SK-N-SH (cell line): Measurements from ENCODE around the gene SNN. TPM values are rescaled to one million over a fixed set of nuclear protein-coding genes. Genes with fewer than 3 reads are reported as not detected.

Source experiments
- CTCF ChIA-PET: fragments of 300-600, 350-600 bp; formaldehyde crosslinking; extraction: SDS; loops from one replicate; lab custom pipeline; 2021; lab: Yijun Ruan, JAX
- POLR2A ChIA-PET: fragments of 350-600 bp; sonication (Branson Sonifier 250); formaldehyde crosslinking; extraction: SDS; loops from one replicate; lab custom pipeline; 2020; ENCODE audit warnings: antibody characterized with exemption, inconsistent platforms; lab: Yijun Ruan, JAX
- DNase-seq: peaks from one replicate; pipeline ENCODE4 v3.0.0; 2012
- H2AFZ ChIP-seq: fragments of 200-600 bp; sonication (generic); 2 replicates; pipeline ENCODE4 v1.8.1; 2016; ENCODE audit warnings: antibody characterized with exemption, mild to moderate bottlenecking, low read depth
- H3F3A ChIP-seq: fragments of 200-600 bp; sonication (generic); replicated peaks from 2 replicates; pipeline ENCODE3; 2016; ENCODE audit warnings: antibody characterized with exemption, mild to moderate bottlenecking; ENCODE audit not compliant: insufficient read depth
- H3K27ac ChIP-seq, 2 experiments: fragments of 200-500 bp in 1 of 2; fragments of 200-600 bp in 1 of 2; sonication (Bioruptor generic) in 1 of 2; sonication (generic), shearing (Covaris generic) in 1 of 2; 2 replicates each; pipeline versions ENCODE4 v1.5.1 to v1.6.1; 2014 to 2016; ENCODE audit warnings: low read depth in 2 of 2, inconsistent platforms in 1 of 2, low read length in 1 of 2, mild to moderate bottlenecking in 1 of 2, mixed read lengths in 1 of 2
- H3K27me3 ChIP-seq: fragments of 200-600 bp; sonication (generic), shearing (Covaris generic); 2 replicates; pipeline ENCODE4 v1.6.1; 2016; ENCODE audit warnings: mixed run types; ENCODE audit not compliant: insufficient read depth
- H3K36me3 ChIP-seq, 2 experiments: fragments of 200-500 bp in 1 of 2; fragments of 200-600 bp in 1 of 2; sonication (Bioruptor generic) in 1 of 2; sonication (generic) in 1 of 2; replicated peaks in 1 of 2; 2 replicates each; pipeline versions ENCODE3 to v1.5.1; 2014 to 2016; ENCODE audit warnings: low read length in 1 of 2, mild to moderate bottlenecking in 1 of 2; ENCODE audit not compliant: insufficient read depth in 2 of 2, control insufficient read depth in 1 of 2
- H3K4me1 ChIP-seq, 2 experiments: fragments of 200-500 bp in 1 of 2; fragments of 200-600 bp in 1 of 2; sonication (Bioruptor generic) in 1 of 2; sonication (generic), shearing (Covaris generic) in 1 of 2; 2 replicates each; pipeline versions ENCODE4 v1.5.1 to v1.6.1; 2014 to 2016; ENCODE audit warnings: low read depth in 1 of 2, low read length in 1 of 2, mixed run types in 1 of 2; ENCODE audit not compliant: insufficient read depth in 2 of 2, control insufficient read depth in 1 of 2
- H3K4me2 ChIP-seq: fragments of 200-600 bp; sonication (generic), shearing (Covaris generic); 2 replicates; pipeline ENCODE4 v1.6.1; 2017; ENCODE audit warnings: mixed run types
- H3K4me3 ChIP-seq, 2 experiments: fragments of 200-500 bp in 1 of 2; fragments of 200-600 bp in 1 of 2; sonication (Bioruptor generic) in 1 of 2; sonication (generic), shearing (Covaris generic) in 1 of 2; 2 replicates each; pipeline versions ENCODE4 v1.5.1 to v1.8.1; 2014 to 2016; ENCODE audit warnings: low read depth in 2 of 2, inconsistent platforms in 1 of 2, low read length in 1 of 2, mild to moderate bottlenecking in 1 of 2, mixed read lengths in 1 of 2, moderate library complexity in 1 of 2
- H3K79me2 ChIP-seq: fragments of 200-600 bp; sonication (generic); 2 replicates; pipeline ENCODE4 v1.8.1; 2017; ENCODE audit warnings: mild to moderate bottlenecking; ENCODE audit not compliant: insufficient read depth
- H3K9ac ChIP-seq: fragments of 200-600 bp; sonication (generic); 2 replicates; pipeline ENCODE4 v1.6.1; 2017; ENCODE audit warnings: mixed run types
- H3K9me2 ChIP-seq: fragments of 200-600 bp; sonication (generic); 2 replicates; pipeline ENCODE4 v1.6.1; 2017; ENCODE audit warnings: mixed run types
- H3K9me3 ChIP-seq: fragments of 200-600 bp; sonication (generic); 2 replicates; pipeline ENCODE4 v1.6.1; 2017; ENCODE audit warnings: mixed run types, mild to moderate bottlenecking, moderate library complexity
- H4K20me1 ChIP-seq: fragments of 200-600 bp; sonication (generic); 2 replicates; pipeline ENCODE4 v1.6.1; 2017; ENCODE audit warnings: mild to moderate bottlenecking, mixed run types; ENCODE audit not compliant: insufficient read depth
- CHD2 ChIP-seq: fragments of 150-350 bp; IDR thresholded peaks from 2 replicates; pipeline ENCODE4 v1.6.1; 2018; ENCODE audit warnings: low read length; ENCODE audit not compliant: partially characterized antibody
- ELF1 ChIP-seq: IDR thresholded peaks from 2 replicates; pipeline ENCODE4 v1.4.0; 2012
- EP300 ChIP-seq, 2 experiments: IDR thresholded peaks; 2 replicates each; pipeline versions ENCODE4 v1.4.0 to v1.6.1; 2012; ENCODE audit warnings: borderline replicate concordance in 1 of 2, low read depth in 1 of 2, low read length in 1 of 2
- EZH2phosphoT487 ChIP-seq: fragments of 200-600 bp; sonication (generic); IDR thresholded peaks from 2 replicates; pipeline ENCODE4 v1.6.1; 2017; ENCODE audit warnings: low read depth, mixed run types, mild to moderate bottlenecking, antibody characterized with exemption, moderate library complexity, borderline replicate concordance
- FOSL2 ChIP-seq: IDR thresholded peaks from 2 replicates; pipeline ENCODE4 v1.4.0; 2012; ENCODE audit warnings: low read depth, mild to moderate bottlenecking, moderate library complexity, borderline replicate concordance
- FOXJ3 ChIP-seq: sonication (generic); formaldehyde crosslinking; IDR thresholded peaks from 2 replicates; pipeline ENCODE4 v1.5.1; 2020; ENCODE audit warnings: mild to moderate bottlenecking, missing genetic modification reagents
- FOXM1 ChIP-seq: IDR thresholded peaks from 2 replicates; pipeline ENCODE4 v1.4.0; 2012; ENCODE audit warnings: low read depth, mild to moderate bottlenecking
- JUND ChIP-seq: IDR thresholded peaks from 2 replicates; pipeline ENCODE4 v1.4.0; 2012
- MEF2A ChIP-seq: IDR thresholded peaks from 2 replicates; pipeline ENCODE4 v1.4.0; 2012; ENCODE audit warnings: low read depth, borderline replicate concordance
- NFIC ChIP-seq: IDR thresholded peaks from 2 replicates; pipeline ENCODE4 v1.4.0; 2012; ENCODE audit warnings: borderline replicate concordance
- POLR2AphosphoS5 ChIP-seq: IDR thresholded peaks from 2 replicates; pipeline ENCODE4 v1.6.1; 2012; ENCODE audit warnings: low read depth, low read length
- RAD21 ChIP-seq: IDR thresholded peaks from 2 replicates; pipeline ENCODE4 v1.6.1; 2012; ENCODE audit warnings: mild to moderate bottlenecking, low read length
- RCOR1 ChIP-seq: fragments of 150-350 bp; IDR thresholded peaks from 2 replicates; pipeline ENCODE4 v1.6.1; 2017; ENCODE audit warnings: antibody characterized with exemption, low read length
- RFX5 ChIP-seq: IDR thresholded peaks from 2 replicates; pipeline ENCODE4 v1.6.1; 2012; ENCODE audit warnings: mild to moderate bottlenecking, improper control_type of control experiment, low read length
- RXRA ChIP-seq: IDR thresholded peaks from 2 replicates; pipeline ENCODE4 v1.4.0; 2012; ENCODE audit warnings: low read depth, mild to moderate bottlenecking, borderline replicate concordance
- SIN3A ChIP-seq: IDR thresholded peaks from 2 replicates; pipeline ENCODE4 v1.6.1; 2012; ENCODE audit warnings: low read depth, mild to moderate bottlenecking, low read length, moderate library complexity, borderline replicate concordance
- SMC3 ChIP-seq: IDR thresholded peaks from 2 replicates; pipeline ENCODE4 v1.6.1; 2012; ENCODE audit warnings: low read depth, low read length, improper control_type of control experiment
- TAF1 ChIP-seq: IDR thresholded peaks from 2 replicates; pipeline ENCODE4 v1.6.1; 2012; ENCODE audit warnings: low read depth, mild to moderate bottlenecking, low read length, moderate library complexity, borderline replicate concordance
- TCF12 ChIP-seq: IDR thresholded peaks from 2 replicates; pipeline ENCODE4 v1.4.0; 2012
- WGBS: methylation state at CpG from one replicate; pipeline ENCODE4 v1.1.6; 2017; ENCODE audit warnings: low lambda C conversion rate; 5-methylcytosine and 5-hydroxymethylcytosine counted together
- polyA plus RNA-seq, 3 experiments: library from polyadenylated mRNA; depleted of rRNA; stranded (reverse); fragments of >200 nt; gene quantifications; 2 replicates each; pipeline ENCODE4 v1.2.3, GENCODE V29; 2012
- TF ChIP-seq, protein P1 (sequence below): IDR thresholded peaks from 2 replicates; pipeline ENCODE4 v1.4.0; 2012; ENCODE audit warnings: low read depth, borderline replicate concordance
- TF ChIP-seq, protein P2 (sequence below): fragments of 150-350 bp; IDR thresholded peaks from 2 replicates; pipeline ENCODE4 v1.6.1; 2016; ENCODE audit warnings: mild to moderate bottlenecking, low read depth, low read length
- TF ChIP-seq, protein P3 (sequence below): IDR thresholded peaks from 2 replicates; pipeline ENCODE4; 2012
- TF ChIP-seq, protein P4 (sequence below): IDR thresholded peaks from 2 replicates; pipeline ENCODE4 v1.4.0; 2012; ENCODE audit warnings: low read depth
- TF ChIP-seq, protein P5 (sequence below): fragments of 150-350 bp; IDR thresholded peaks from 2 replicates; pipeline ENCODE4 v1.6.1; 2017; ENCODE audit warnings: antibody characterized with exemption, low read length, low read depth, borderline replicate concordance

The SNN gene
- polyA plus RNA-seq, 1 of the 3 experiments (the other 2 are of a cell fraction), result 15.4 TPM

DNA sequence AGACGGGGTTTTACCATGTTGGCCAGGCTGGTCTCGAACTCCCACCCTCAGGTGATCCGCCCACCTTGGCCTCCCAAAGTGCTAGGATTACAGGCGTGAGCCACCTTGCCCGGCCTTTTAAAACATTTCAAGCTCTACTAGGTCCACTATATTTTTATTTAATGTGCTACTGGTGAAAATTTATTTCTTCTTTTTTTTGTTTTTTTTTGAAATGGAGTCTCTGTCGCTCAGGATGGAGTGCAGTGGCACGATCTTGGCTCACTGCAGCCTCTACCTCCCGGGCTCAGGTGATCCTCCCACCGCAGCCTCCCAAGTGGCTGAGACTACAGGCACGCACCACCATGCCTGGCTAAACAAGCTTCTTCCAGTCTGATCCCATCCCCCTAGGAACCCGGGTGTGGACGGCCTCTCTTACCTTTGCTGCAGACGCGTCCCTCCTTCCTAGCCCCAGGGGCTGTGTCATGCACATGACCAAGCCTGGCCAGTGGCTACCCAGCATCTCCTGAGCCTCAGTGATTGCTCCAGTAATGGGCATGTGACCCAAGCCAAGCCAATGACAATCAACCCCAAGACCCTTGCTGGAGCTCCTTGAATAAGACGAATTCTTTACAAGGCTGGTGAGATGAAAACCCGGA lies 41.5 kb upstream of the SNN start:
- H3K36me3 ChIP-seq, result no peaks in the 10 kb centered on the region
- no peak overlapping the region for H3K9ac ChIP-seq
- DNase-seq, result no peak
- ChIA-PET CTCF (interaction anchor here (1.0 to 2.1 kb wide), 4 partner anchors 15 to 230 kb away, joined by 3 to 7 read pairs (median 4); no protein-coding TSS in a partner anchor), POLR2A (no interaction called here)
- no peaks in the 10 kb centered on the region for H3K9me3 ChIP-seq
- H3K79me2 ChIP-seq, result no peaks in the 10 kb centered on the region
- H3K27ac ChIP-seq, result no peak overlapping the region
- no peaks in the 10 kb centered on the region for H3K27me3 ChIP-seq
- no peaks in the 10 kb centered on the region for H4K20me1 ChIP-seq
- WGBS, result 94% methylated on average over 15 of the region's 16 CpGs
- TF ChIP-seq NFIC, result no peak
- no peak for TF ChIP-seq MEF2A
- no peak for TF ChIP-seq SIN3A
- TF ChIP-seq, protein P1, sequence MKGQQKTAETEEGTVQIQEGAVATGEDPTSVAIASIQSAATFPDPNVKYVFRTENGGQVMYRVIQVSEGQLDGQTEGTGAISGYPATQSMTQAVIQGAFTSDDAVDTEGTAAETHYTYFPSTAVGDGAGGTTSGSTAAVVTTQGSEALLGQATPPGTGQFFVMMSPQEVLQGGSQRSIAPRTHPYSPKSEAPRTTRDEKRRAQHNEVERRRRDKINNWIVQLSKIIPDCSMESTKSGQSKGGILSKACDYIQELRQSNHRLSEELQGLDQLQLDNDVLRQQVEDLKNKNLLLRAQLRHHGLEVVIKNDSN, result no peak
- TF ChIP-seq FOXM1, result no peak
- TF ChIP-seq RCOR1, result no peak
- TF ChIP-seq, protein P2, sequence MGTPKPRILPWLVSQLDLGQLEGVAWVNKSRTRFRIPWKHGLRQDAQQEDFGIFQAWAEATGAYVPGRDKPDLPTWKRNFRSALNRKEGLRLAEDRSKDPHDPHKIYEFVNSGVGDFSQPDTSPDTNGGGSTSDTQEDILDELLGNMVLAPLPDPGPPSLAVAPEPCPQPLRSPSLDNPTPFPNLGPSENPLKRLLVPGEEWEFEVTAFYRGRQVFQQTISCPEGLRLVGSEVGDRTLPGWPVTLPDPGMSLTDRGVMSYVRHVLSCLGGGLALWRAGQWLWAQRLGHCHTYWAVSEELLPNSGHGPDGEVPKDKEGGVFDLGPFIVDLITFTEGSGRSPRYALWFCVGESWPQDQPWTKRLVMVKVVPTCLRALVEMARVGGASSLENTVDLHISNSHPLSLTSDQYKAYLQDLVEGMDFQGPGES, result no peak
- TF ChIP-seq FOSL2, result no peak
- TF ChIP-seq, protein P3, sequence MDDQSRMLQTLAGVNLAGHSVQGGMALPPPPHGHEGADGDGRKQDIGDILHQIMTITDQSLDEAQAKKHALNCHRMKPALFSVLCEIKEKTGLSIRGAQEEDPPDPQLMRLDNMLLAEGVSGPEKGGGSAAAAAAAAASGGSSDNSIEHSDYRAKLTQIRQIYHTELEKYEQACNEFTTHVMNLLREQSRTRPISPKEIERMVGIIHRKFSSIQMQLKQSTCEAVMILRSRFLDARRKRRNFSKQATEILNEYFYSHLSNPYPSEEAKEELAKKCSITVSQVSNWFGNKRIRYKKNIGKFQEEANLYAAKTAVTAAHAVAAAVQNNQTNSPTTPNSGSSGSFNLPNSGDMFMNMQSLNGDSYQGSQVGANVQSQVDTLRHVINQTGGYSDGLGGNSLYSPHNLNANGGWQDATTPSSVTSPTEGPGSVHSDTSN, result no peak
- no peak for TF ChIP-seq JUND
- H3K4me3 ChIP-seq, result no peak overlapping the region
- H3K4me1 ChIP-seq, result no peaks in the 10 kb centered on the region; a peak in 1 of 4 replicates
- H3K9me2 ChIP-seq, result no peaks in the 10 kb centered on the region
- no peak overlapping the region for H2AFZ ChIP-seq
- H3F3A ChIP-seq, result peaks cover 2% of the 10 kb centered on the region
- H3K4me2 ChIP-seq, result no peak overlapping the region

DNA sequence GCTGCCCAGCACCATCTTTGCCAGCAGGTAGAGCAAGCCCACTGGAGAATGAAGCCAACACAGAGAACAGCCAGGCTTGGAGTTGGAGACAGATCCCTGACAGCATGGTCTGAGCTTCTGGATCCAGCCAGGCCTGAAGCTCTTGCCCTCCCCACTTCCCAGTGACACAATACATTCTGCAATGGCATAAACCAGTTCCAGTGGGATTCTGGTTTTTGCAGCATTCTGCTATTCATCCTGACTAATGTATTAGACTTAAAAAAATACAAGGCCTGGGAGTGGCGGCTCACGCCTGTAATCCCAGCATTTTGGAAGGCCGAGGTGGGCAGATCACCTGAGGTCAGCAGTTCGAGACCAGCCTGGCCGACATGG lies 41.0 kb upstream of the SNN start:
- ChIA-PET POLR2A (no interaction called here), CTCF (interaction anchor here (1.0 to 1.7 kb wide), 2 partner anchors 14 to 222 kb away, joined by 3 to 7 read pairs; no protein-coding TSS in a partner anchor)
- H3F3A ChIP-seq, result peaks cover 2% of the 10 kb centered on the region
- H4K20me1 ChIP-seq, result no peaks in the 10 kb centered on the region
- H3K4me2 ChIP-seq, result no peak overlapping the region
- no peak for DNase-seq
- no peak overlapping the region for H3K27ac ChIP-seq
- no peak overlapping the region for H2AFZ ChIP-seq
- H3K27me3 ChIP-seq, result no peaks in the 10 kb centered on the region
- WGBS, result 98% methylated on average over 5 of the region's 5 CpGs
- peaks cover 0 to under 1% of the 10 kb centered on the region in 2 experiments; a peak in 1 of 4 replicates for H3K4me1 ChIP-seq
- no peak overlapping the region for H3K4me3 ChIP-seq
- no peaks in the 10 kb centered on the region for H3K9me2 ChIP-seq
- H3K9me3 ChIP-seq, result no peaks in the 10 kb centered on the region
- no peak overlapping the region for H3K9ac ChIP-seq
- H3K79me2 ChIP-seq, result no peaks in the 10 kb centered on the region
- no peaks in the 10 kb centered on the region for H3K36me3 ChIP-seq
- no peak for TF ChIP-seq FOXJ3 (CRISPR knock-in tag)
- no peak for TF ChIP-seq CHD2
- no peak for TF ChIP-seq FOSL2
- TF ChIP-seq FOXM1, result no peak
- TF ChIP-seq POLR2AphosphoS5, result no peak
- TF ChIP-seq, protein P3, result no peak
- TF ChIP-seq TCF12, result no peak
- no peak for TF ChIP-seq RAD21
- no peak for TF ChIP-seq SIN3A
- no peak for TF ChIP-seq ELF1
- no peak for TF ChIP-seq RFX5
- TF ChIP-seq EZH2phosphoT487, result no peak
- TF ChIP-seq, protein P4, sequence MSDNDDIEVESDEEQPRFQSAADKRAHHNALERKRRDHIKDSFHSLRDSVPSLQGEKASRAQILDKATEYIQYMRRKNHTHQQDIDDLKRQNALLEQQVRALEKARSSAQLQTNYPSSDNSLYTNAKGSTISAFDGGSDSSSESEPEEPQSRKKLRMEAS, result no peak
- no peak for TF ChIP-seq TAF1
- no peak for TF ChIP-seq SMC3
- TF ChIP-seq, protein P5, sequence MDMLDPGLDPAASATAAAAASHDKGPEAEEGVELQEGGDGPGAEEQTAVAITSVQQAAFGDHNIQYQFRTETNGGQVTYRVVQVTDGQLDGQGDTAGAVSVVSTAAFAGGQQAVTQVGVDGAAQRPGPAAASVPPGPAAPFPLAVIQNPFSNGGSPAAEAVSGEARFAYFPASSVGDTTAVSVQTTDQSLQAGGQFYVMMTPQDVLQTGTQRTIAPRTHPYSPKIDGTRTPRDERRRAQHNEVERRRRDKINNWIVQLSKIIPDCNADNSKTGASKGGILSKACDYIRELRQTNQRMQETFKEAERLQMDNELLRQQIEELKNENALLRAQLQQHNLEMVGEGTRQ, result no peak
- TF ChIP-seq RXRA, result no peak
- no peak for TF ChIP-seq EP300 (IDR thresholded peaks at IDR 0.05; ENCODE audit: borderline replicate concordance in 1 of 2, low read depth in 1 of 2, low read length in 1 of 2)
